ENCODE results near the gene AMY1C.

The AMY1C gene

GRCh38 chr1:103761896-103762295 lies 12.2 kb downstream of the AMY1C start:
- H3K4me3 Mint-ChIP-seq, result no peak overlapping the region
- no peak for TF ChIP-seq CTCF (IDR thresholded peaks at IDR 0.05)
- no peak for DNase-seq
- H3K9me3 Mint-ChIP-seq, result peaks cover 17% of the 10 kb centered on the region
- no peaks in the 10 kb centered on the region for H3K36me3 Mint-ChIP-seq (ENCODE audit: low read depth)
- no peaks in the 10 kb centered on the region for H3K4me1 Mint-ChIP-seq
- no peak overlapping the region for H3K27ac Mint-ChIP-seq
- no peaks in the 10 kb centered on the region for H3K27me3 Mint-ChIP-seq (ENCODE audit: low read depth, poor library complexity)

GRCh38 chr1:103779932-103780331 lies 30.2 kb downstream of the AMY1C start:
- no peak for DNase-seq
- H3K9me3 Mint-ChIP-seq, result no peaks in the 10 kb centered on the region
- H3K27ac Mint-ChIP-seq, result no peak overlapping the region
- TF ChIP-seq CTCF (IDR thresholded peaks at IDR 0.05), result no peak
- no peaks in the 10 kb centered on the region for H3K4me1 Mint-ChIP-seq
- H3K36me3 Mint-ChIP-seq (ENCODE audit: low read depth), result no peaks in the 10 kb centered on the region
- H3K27me3 Mint-ChIP-seq (ENCODE audit: low read depth, poor library complexity), result peaks cover 5% of the 10 kb centered on the region
- H3K4me3 Mint-ChIP-seq, result no peak overlapping the region

GRCh38 chr1:103783944-103784377 lies 34.3 kb downstream of the AMY1C start:
- H3K36me3 Mint-ChIP-seq (ENCODE audit: low read depth), result no peaks in the 10 kb centered on the region
- no peak overlapping the region for H3K27ac Mint-ChIP-seq
- H3K27me3 Mint-ChIP-seq (ENCODE audit: low read depth, poor library complexity), result peaks cover 5% of the 10 kb centered on the region
- H3K4me3 Mint-ChIP-seq, result no peak overlapping the region
- H3K9me3 Mint-ChIP-seq, result no peaks in the 10 kb centered on the region
- TF ChIP-seq CTCF (IDR thresholded peaks at IDR 0.05), result no peak
- H3K4me1 Mint-ChIP-seq, result no peaks in the 10 kb centered on the region
- no peak for DNase-seq

GRCh38 chr1:103788377-103788776 lies 38.7 kb downstream of the AMY1C start:
- Mint-ChIP-seq H3K4me3 (no peak overlapping the region), H3K27me3 (ENCODE audit: low read depth, poor library complexity) (no peaks in the 10 kb centered on the region), H3K27ac (no peak overlapping the region), H3K36me3 (ENCODE audit: low read depth) (no peaks in the 10 kb centered on the region), H3K4me1 (no peaks in the 10 kb centered on the region), H3K9me3 (peaks cover 3% of the 10 kb centered on the region)
- no peak for DNase-seq
- peak; percentile 30 for TF ChIP-seq CTCF (IDR thresholded peaks at IDR 0.05)

GRCh38 chr1:103790172-103790571 lies 40.5 kb downstream of the AMY1C start:
- Mint-ChIP-seq H3K27ac (no peak overlapping the region), H3K27me3 (ENCODE audit: low read depth, poor library complexity) (no peaks in the 10 kb centered on the region), H3K4me1 (no peaks in the 10 kb centered on the region), H3K36me3 (ENCODE audit: low read depth) (no peaks in the 10 kb centered on the region), H3K9me3 (peaks cover 7% of the 10 kb centered on the region), H3K4me3 (no peak overlapping the region)
- TF ChIP-seq CTCF (IDR thresholded peaks at IDR 0.05), result no peak
- DNase-seq, result no peak
